ENCODE measurements around the gene GASK1A.

Gene GASK1A

DNA sequence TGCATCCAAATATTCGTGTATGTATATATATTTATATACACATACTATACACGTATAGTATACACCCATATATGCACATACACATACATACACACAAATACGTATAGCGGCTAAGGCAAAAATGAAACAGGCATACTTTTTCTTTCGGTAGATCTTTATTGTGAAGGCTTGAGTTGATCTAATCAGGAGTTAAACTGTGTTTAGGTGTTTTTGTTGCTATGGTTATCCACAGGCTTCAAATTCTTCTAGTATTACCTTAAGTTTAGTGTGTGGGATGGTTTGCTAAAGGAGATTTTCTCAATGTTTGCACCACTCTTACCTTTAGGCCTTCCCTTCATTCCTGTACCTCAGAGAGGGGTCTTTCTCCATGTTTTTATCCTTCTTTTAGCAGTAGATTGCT lies 45.0 kb upstream of the GASK1A start:
- H3K4me3 ChIP-seq (ENCODE audit: low read depth, low read length) = no peak overlapping the region
- no peak overlapping the region for H3K27ac ChIP-seq (ENCODE audit: extremely low read depth, low read depth, low read length)
- H3K4me1 ChIP-seq (ENCODE audit: control insufficient read depth, insufficient read depth, low read length) = no peaks in the 10 kb centered on the region
- H3K9me3 ChIP-seq (ENCODE audit: control insufficient read depth, insufficient read depth, low read depth, low read length) = no peaks in the 10 kb centered on the region
- ChIA-PET CTCF (no interaction called here), POLR2A (no interaction called here)
- no peaks in the 10 kb centered on the region for H3K36me3 ChIP-seq (ENCODE audit: control insufficient read depth in 2 of 2, insufficient read depth in 1 of 2, low read length in 2 of 2)
- no peak for TF ChIP-seq ZNF24 (tag by site-specific recombination; IDR thresholded peaks at IDR 0.05)
- TF ChIP-seq, protein P1, sequence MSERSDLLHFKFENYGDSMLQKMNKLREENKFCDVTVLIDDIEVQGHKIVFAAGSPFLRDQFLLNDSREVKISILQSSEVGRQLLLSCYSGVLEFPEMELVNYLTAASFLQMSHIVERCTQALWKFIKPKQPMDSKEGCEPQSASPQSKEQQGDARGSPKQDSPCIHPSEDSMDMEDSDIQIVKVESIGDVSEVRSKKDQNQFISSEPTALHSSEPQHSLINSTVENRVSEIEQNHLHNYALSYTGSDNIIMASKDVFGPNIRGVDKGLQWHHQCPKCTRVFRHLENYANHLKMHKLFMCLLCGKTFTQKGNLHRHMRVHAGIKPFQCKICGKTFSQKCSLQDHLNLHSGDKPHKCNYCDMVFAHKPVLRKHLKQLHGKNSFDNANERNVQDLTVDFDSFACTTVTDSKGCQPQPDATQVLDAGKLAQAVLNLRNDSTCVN (tag by site-specific recombination; optimal IDR thresholded peaks at IDR 0.05) = no peak

DNA sequence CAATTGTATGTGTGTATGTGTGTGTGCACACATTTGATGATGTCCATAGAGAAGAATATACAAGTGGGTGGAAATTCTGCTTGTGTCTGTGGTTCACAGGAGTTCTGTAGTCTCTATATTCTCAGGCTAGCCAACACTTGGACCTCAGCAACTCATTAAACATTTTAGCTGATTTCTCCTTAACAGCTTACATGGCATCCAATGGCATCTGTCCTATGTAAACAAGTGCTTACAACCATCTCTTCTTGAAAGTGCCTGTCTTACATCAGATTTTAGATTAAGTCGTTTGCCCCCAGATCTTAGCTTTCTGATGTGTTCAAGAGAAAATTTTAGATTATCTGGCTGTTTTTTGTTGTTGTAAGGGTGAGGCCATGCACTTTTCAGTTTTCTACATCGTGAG lies 44.2 kb upstream of the GASK1A start:
- POLR2A ChIA-PET = no interaction called here
- Histone ChIP-seq H3K4me3 (ENCODE audit: low read depth, low read length) (no peak overlapping the region), H3K4me1 (ENCODE audit: control insufficient read depth, insufficient read depth, low read length) (no peaks in the 10 kb centered on the region), H3K9me3 (ENCODE audit: control insufficient read depth, insufficient read depth, low read depth, low read length) (no peaks in the 10 kb centered on the region), H3K27ac (ENCODE audit: extremely low read depth, low read depth, low read length) (no peak overlapping the region), H3K36me3 (ENCODE audit: control insufficient read depth in 2 of 2, insufficient read depth in 1 of 2, low read length in 2 of 2) (no peaks in the 10 kb centered on the region)
- TF ChIP-seq ZNF510 (tag by site-specific recombination; IDR thresholded peaks at IDR 0.05; ENCODE audit: insufficient replicate concordance) = no peak
- TF ChIP-seq, protein P2, sequence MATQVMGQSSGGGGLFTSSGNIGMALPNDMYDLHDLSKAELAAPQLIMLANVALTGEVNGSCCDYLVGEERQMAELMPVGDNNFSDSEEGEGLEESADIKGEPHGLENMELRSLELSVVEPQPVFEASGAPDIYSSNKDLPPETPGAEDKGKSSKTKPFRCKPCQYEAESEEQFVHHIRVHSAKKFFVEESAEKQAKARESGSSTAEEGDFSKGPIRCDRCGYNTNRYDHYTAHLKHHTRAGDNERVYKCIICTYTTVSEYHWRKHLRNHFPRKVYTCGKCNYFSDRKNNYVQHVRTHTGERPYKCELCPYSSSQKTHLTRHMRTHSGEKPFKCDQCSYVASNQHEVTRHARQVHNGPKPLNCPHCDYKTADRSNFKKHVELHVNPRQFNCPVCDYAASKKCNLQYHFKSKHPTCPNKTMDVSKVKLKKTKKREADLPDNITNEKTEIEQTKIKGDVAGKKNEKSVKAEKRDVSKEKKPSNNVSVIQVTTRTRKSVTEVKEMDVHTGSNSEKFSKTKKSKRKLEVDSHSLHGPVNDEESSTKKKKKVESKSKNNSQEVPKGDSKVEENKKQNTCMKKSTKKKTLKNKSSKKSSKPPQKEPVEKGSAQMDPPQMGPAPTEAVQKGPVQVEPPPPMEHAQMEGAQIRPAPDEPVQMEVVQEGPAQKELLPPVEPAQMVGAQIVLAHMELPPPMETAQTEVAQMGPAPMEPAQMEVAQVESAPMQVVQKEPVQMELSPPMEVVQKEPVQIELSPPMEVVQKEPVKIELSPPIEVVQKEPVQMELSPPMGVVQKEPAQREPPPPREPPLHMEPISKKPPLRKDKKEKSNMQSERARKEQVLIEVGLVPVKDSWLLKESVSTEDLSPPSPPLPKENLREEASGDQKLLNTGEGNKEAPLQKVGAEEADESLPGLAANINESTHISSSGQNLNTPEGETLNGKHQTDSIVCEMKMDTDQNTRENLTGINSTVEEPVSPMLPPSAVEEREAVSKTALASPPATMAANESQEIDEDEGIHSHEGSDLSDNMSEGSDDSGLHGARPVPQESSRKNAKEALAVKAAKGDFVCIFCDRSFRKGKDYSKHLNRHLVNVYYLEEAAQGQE (tag by site-specific recombination; IDR thresholded peaks at IDR 0.05) = peak; percentile 42; the same call in 1 of the 2 replicates
- CTCF ChIA-PET = no interaction called here

DNA sequence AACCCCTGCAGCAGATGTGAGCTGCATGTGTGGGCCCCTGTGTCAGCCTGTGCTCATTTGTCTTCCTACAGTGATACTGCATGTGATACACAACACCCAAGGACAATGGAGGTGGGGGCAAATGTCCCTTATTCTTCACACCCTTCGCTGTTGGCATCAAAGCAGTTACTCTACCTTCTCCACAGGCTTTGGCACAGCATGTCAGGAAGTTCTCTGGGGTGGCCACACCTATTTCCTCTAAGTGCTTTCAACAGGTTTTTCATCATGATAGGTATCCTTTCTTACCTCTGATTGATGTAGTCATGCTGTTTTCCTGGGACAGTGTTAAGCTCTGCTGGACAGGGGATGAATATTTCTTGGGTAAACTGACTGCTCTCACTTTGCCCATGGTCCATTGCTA lies 43.6 kb upstream of the GASK1A start:
- H3K9me3 ChIP-seq (ENCODE audit: control insufficient read depth, insufficient read depth, low read depth, low read length) = no peaks in the 10 kb centered on the region
- H3K36me3 ChIP-seq (ENCODE audit: control insufficient read depth in 2 of 2, insufficient read depth in 1 of 2, low read length in 2 of 2) = no peaks in the 10 kb centered on the region
- no peak overlapping the region for H3K27ac ChIP-seq (ENCODE audit: extremely low read depth, low read depth, low read length)
- TF ChIP-seq ZNF530 (tag by site-specific recombination; IDR thresholded peaks at IDR 0.05; ENCODE audit: low read depth) (no peak), ZNF791 (tag by site-specific recombination; IDR thresholded peaks at IDR 0.05) (no peak), ZNF777 (tag by site-specific recombination; IDR thresholded peaks at IDR 0.05; ENCODE audit: borderline replicate concordance) (no peak), WT1 (tag by site-specific recombination; IDR thresholded peaks at IDR 0.05) (no peak), SETDB1 (IDR thresholded peaks at IDR 0.05; ENCODE audit: insufficient read length, low read length) (no peak), ZNF274 (IDR thresholded peaks at IDR 0.05; ENCODE audit: low read length) (no peak), ZNF274 (tag by site-specific recombination; IDR thresholded peaks at IDR 0.05; ENCODE audit: borderline replicate concordance) (no peak), ZNF658 (tag by site-specific recombination; IDR thresholded peaks at IDR 0.05) (no peak), ZIC2 (tag by site-specific recombination; IDR thresholded peaks at IDR 0.05) (no peak)
- TF ChIP-seq, protein P3, sequence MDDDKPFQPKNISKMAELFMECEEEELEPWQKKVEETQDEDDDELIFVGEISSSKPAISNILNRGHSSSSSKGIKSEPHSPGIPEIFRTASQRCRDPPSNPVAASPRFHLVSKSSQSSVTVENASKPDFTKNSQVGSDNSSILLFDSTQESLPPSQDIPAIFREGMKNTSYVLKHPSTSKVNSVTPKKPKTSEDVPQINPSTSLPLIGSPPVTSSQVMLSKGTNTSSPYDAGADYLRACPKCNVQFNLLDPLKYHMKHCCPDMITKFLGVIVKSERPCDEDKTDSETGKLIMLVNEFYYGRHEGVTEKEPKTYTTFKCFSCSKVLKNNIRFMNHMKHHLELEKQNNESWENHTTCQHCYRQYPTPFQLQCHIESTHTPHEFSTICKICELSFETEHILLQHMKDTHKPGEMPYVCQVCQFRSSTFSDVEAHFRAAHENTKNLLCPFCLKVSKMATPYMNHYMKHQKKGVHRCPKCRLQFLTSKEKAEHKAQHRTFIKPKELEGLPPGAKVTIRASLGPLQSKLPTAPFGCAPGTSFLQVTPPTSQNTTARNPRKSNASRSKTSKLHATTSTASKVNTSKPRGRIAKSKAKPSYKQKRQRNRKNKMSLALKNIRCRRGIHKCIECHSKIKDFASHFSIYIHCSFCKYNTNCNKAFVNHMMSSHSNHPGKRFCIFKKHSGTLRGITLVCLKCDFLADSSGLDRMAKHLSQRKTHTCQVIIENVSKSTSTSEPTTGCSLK (tag by site-specific recombination; IDR thresholded peaks at IDR 0.05) = no peak
- TF ChIP-seq, protein P4, sequence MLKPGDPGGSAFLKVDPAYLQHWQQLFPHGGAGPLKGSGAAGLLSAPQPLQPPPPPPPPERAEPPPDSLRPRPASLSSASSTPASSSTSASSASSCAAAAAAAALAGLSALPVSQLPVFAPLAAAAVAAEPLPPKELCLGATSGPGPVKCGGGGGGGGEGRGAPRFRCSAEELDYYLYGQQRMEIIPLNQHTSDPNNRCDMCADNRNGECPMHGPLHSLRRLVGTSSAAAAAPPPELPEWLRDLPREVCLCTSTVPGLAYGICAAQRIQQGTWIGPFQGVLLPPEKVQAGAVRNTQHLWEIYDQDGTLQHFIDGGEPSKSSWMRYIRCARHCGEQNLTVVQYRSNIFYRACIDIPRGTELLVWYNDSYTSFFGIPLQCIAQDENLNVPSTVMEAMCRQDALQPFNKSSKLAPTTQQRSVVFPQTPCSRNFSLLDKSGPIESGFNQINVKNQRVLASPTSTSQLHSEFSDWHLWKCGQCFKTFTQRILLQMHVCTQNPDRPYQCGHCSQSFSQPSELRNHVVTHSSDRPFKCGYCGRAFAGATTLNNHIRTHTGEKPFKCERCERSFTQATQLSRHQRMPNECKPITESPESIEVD (tag by site-specific recombination; IDR thresholded peaks at IDR 0.05) = no peak
- CTCF ChIA-PET = no interaction called here
- POLR2A ChIA-PET = no interaction called here
- no peaks in the 10 kb centered on the region for H3K4me1 ChIP-seq (ENCODE audit: control insufficient read depth, insufficient read depth, low read length)
- H3K4me3 ChIP-seq (ENCODE audit: low read depth, low read length) = no peak overlapping the region
